Peyer's patch (tissue), 4 donors: Measurements from ENCODE around the gene CCNJ. TPM values are rescaled to one million over a fixed set of nuclear protein-coding genes. Genes with fewer than 3 reads are reported as not detected.

ENCODE experiments used
- DNase-seq, 3 donors: peaks; one replicate each; pipeline ENCODE4 v3.0.0-alpha.2; 2017 to 2019
- H3K27ac ChIP-seq, 4 donors: fragments of 200-600 bp; sonication (generic); one replicate each; pipeline ENCODE4 v1.5.1; 2016 to 2019
- H3K27me3 ChIP-seq, 2 donors: fragments of 200-600 bp; sonication (generic); one replicate each; pipeline ENCODE4 v1.5.1; 2019
- H3K36me3 ChIP-seq, 3 donors: fragments of 200-600 bp; sonication (generic); one replicate each; pipeline ENCODE4 v1.5.1; 2016 to 2019
- H3K4me1 ChIP-seq, 4 donors: fragments of 200-600 bp; sonication (generic); one replicate each; pipeline ENCODE4 v1.5.1; 2016 to 2019
- H3K4me3 ChIP-seq, 4 donors: fragments of 200-600 bp; sonication (generic); 1 replicate in 3 of 4; 2 replicates in 1 of 4; pipeline ENCODE4 v1.5.1; 2016 to 2019; ENCODE audit warnings: mild to moderate bottlenecking in 1 of 4
- H3K9me3 ChIP-seq, 4 donors: fragments of 200-600 bp; sonication (generic); one replicate each; pipeline ENCODE4 v1.5.1; 2016 to 2019; ENCODE audit warnings: mild to moderate bottlenecking in 1 of 4
- POLR2A ChIP-seq, 2 donors: fragments of 450-650 bp; IDR thresholded peaks; one replicate each; pipeline ENCODE4 v1.5.1; 2017; ENCODE audit warnings: antibody characterized with exemption in 2 of 2, mild to moderate bottlenecking in 2 of 2, moderate library complexity in 2 of 2
- total RNA-seq, 4 donors: library from RNA; depleted of rRNA; stranded (reverse); fragments of >200 nt; gene quantifications; one replicate each; pipeline ENCODE4 v1.1.0, GENCODE V29; 2016
- TF ChIP-seq, protein P1 (sequence below), 6 experiments: fragments of 450-650 bp in 4 of 6; fragments of 200-600 bp in 2 of 6; sonication (generic) in 1 of 6; IDR thresholded peaks; one replicate each; pipeline ENCODE4 v1.5.1; 2017 to 2019; ENCODE audit warnings: antibody characterized with exemption in 6 of 6, mild to moderate bottlenecking in 3 of 6, moderate library complexity in 1 of 6

Gene CCNJ
- total RNA-seq, 4 donors from 2014 or later = 1.7 to 5.8 (median 4.5) TPM

DNA sequence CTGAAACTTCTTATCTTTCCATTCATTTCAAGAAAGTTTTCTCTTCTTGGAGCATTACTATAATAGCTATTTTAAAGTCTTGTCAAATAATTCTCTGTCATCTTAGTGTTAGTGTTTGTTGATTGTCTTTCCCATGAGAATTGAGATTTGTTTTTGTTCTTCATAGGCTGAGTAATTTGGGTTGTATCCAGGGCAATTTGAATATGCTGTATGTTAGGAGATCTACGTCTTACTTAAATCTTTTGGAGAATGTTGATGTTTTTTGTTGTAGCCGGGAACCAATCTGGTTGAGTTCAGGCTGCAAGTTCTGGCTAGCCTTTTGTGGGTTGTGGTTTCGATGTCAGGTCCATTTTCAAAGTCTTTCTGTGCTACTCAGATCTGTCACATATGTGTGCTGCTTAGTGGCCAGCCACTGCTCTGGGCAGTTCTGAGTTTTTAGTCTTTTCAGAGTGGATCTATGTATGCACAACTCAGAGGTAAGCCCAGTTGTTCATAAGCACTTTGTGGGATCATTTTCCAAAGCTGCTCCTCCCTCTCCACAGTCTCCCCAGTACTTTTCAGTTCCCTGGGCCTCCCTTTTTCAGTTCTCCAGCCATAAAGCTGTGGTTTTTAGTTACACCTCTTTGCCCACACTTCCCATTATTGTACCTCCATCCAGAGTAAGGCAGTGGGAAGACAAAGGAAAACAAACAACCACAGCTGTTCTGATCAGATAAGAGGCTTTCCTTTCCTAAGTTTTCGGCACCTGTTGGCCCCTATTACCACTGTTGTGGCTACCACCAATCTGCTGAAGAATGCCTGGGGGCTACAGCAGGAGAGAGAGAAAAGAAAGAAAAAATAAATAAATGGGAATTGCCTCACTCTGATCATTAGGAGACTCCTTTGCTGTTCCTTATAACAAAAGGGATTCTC is 4.7 kb upstream of the CCNJ start:
- H3K4me3 ChIP-seq = no peak overlapping the region
- no peaks in the 10 kb centered on the region for H3K27me3 ChIP-seq
- H3K36me3 ChIP-seq = no peaks in the 10 kb centered on the region
- H3K9me3 ChIP-seq = no peaks in the 10 kb centered on the region
- DNase-seq = no peak
- H3K27ac ChIP-seq = no peak overlapping the region
- TF ChIP-seq, protein P1, sequence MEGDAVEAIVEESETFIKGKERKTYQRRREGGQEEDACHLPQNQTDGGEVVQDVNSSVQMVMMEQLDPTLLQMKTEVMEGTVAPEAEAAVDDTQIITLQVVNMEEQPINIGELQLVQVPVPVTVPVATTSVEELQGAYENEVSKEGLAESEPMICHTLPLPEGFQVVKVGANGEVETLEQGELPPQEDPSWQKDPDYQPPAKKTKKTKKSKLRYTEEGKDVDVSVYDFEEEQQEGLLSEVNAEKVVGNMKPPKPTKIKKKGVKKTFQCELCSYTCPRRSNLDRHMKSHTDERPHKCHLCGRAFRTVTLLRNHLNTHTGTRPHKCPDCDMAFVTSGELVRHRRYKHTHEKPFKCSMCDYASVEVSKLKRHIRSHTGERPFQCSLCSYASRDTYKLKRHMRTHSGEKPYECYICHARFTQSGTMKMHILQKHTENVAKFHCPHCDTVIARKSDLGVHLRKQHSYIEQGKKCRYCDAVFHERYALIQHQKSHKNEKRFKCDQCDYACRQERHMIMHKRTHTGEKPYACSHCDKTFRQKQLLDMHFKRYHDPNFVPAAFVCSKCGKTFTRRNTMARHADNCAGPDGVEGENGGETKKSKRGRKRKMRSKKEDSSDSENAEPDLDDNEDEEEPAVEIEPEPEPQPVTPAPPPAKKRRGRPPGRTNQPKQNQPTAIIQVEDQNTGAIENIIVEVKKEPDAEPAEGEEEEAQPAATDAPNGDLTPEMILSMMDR (IDR thresholded peaks at IDR 0.05) = no peak
- TF ChIP-seq POLR2A (IDR thresholded peaks at IDR 0.05) = no peak
- H3K4me1 ChIP-seq = peaks cover 0 to 5% (median 0%) of the 10 kb centered on the region in 4 donors

- H3K27me3 ChIP-seq = no peaks in the 10 kb centered on the region
- H3K36me3 ChIP-seq = no peaks in the 10 kb centered on the region
- TF ChIP-seq POLR2A (IDR thresholded peaks at IDR 0.05) = no peak
- TF ChIP-seq, protein P1 (IDR thresholded peaks at IDR 0.05) = no peak
- DNase-seq = no peak
- no peak overlapping the region for H3K27ac ChIP-seq
- no peaks in the 10 kb centered on the region for H3K9me3 ChIP-seq
- no peak overlapping the region for H3K4me3 ChIP-seq
- peaks cover 0 to 17% (median 3%) of the 10 kb centered on the region in 4 donors for H3K4me1 ChIP-seq
Observed at GRCh38 chr10:96041146-96041545, 2.2 kb upstream of the CCNJ start.

- TF ChIP-seq POLR2A (IDR thresholded peaks at IDR 0.05) = no peak
- TF ChIP-seq, protein P1 (IDR thresholded peaks at IDR 0.05) = no peak
- no peaks in the 10 kb centered on the region for H3K36me3 ChIP-seq
- no peaks in the 10 kb centered on the region for H3K9me3 ChIP-seq
- peak overlapping the region; percentile 70 to 90 (median 88) for H3K4me3 ChIP-seq
- DNase-seq = peak; percentile 32 to 75 (median 64)
- peak overlapping the region; percentile 78 to 89 (median 85) for H3K27ac ChIP-seq
- H3K27me3 ChIP-seq = no peaks in the 10 kb centered on the region
- peaks cover 0 to 18% (median 3%) of the 10 kb centered on the region in 4 donors for H3K4me1 ChIP-seq
Observed at GRCh38 chr10:96043893-96044715, 721 bp downstream of the CCNJ start.

DNA sequence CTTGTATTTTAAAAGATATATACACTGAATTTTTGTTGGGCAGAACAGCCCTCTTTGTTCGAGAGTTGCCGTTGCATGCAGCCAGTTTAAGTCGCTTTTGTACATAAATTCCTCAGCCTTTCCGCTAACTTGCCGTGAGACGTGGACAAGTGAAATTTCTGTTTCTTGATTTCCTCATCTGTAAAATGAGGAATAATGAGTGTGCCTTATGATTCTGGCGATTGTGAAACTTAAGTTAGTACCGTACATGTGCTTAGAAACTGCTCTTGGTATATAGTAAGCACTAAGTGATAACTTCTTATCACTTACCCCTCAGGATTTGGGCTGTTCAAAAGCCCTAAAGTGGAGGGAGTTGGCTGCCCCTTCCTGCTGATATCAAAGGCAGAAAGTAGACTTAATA is 1.4 kb downstream of the CCNJ start:
- Histone ChIP-seq H3K4me3 (peak overlapping the region; percentile 70 to 90 (median 88)), H3K9me3 (no peaks in the 10 kb centered on the region), H3K36me3 (no peaks in the 10 kb centered on the region), H3K27me3 (no peaks in the 10 kb centered on the region), H3K4me1 (peaks cover 0 to 18% (median 3%) of the 10 kb centered on the region in 4 donors), H3K27ac (peak overlapping the region in 3 of 4 donors; percentile 78 to 89 (median 85))
- DNase-seq = no peak
- TF ChIP-seq, protein P1 (IDR thresholded peaks at IDR 0.05) = no peak
- TF ChIP-seq POLR2A (IDR thresholded peaks at IDR 0.05) = no peak

- no peak for TF ChIP-seq POLR2A (IDR thresholded peaks at IDR 0.05)
- TF ChIP-seq, protein P1 (IDR thresholded peaks at IDR 0.05) = no peak
- Histone ChIP-seq H3K9me3 (no peaks in the 10 kb centered on the region), H3K36me3 (peaks cover 0 to 14% (median 0%) of the 10 kb centered on the region in 3 donors), H3K27ac (peak overlapping the region in 1 of 4 donors; percentile 15), H3K27me3 (no peaks in the 10 kb centered on the region), H3K4me1 (peaks cover 0 to 18% (median 3%) of the 10 kb centered on the region in 4 donors), H3K4me3 (no peak overlapping the region)
- DNase-seq = no peak
Observed at GRCh38 chr10:96046546-96046945, 3.2 kb downstream of the CCNJ start.
